CD4-positive, alpha-beta T cell treated with Interleukin-15 for 1 hour (primary cell): ENCODE results near the gene KRT82.
"Not testable (repeated sequence)": the region's sequence is repeated elsewhere in the genome, so short reads cannot be mapped to it uniquely, and the experiment has no call there.

ENCODE experiments used
- DNase-seq: peaks from one replicate; pipeline ENCODE4 v3.0.0-alpha.2; 2020

The KRT82 gene

DNA sequence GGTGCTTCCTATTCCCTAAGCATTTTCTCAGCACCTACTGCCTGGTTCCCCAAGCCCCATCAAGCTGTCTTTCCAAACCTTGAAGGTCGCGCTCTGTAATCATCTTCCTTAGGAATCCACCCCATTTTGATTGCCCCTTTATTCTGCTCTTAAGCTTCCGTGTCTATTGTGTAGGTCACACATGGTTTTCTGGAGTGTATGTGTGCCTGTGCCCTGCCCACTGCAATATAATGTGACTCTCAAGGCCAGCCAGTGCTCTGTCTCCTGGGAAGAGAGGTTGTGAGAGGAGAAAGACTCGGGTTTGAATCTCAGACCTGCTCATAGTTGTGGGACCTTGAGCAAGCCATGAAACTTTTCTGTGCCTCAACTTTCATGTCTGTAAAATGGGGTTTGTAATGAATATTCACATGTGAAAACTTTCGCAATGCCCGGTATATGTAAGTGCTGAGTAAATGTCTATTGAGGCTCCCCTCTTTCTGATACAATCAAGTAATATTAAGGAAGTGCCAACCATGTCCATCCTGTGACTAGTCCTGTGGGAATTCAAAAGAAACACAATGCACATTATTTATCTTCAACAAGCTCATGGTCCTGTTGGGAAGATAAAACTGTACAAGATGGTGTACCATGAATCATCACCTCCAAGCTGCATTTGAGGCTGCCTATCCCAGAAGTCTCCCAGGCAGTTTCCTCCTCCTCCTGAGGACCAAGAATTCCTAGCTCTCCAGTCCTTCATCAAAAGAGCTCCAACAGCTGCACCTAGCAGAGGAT is 28.8 kb upstream of the KRT82 start:
- DNase-seq = no peak

DNA sequence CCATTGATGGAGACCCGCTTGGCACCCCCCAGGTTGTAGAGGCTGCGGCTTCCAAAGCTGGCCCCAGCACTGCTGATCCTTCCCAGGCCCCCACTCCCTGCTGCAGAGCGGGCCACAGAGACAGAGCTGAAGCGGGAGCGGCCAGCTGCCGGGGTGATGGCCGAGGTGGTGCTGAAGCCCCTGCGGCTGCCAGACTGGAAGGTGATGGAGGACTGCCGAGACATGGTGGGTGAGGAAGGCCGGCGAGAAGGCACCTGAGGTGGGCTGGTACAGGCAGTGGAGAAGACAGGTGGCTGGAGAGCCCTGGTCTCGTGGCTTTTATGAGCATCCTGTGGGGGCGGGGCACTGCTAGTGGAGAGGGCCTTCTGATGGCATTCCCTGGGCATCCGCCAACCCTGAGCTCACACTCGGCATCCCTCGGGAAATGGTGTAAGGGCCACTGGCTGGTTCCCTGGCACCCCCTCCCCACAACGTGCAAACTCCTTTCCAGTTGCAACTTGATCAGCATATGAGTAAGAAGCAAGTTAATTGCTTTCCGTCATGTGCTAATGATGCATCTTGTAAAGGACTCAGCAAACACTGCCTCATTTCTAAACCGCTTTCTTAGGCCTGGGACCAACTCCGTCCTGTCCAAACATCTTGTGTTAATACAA is 28.1 kb upstream of the KRT82 start, which contains the start of gene KRT75:
Gene KRT75 (minus strand): TSS at position 291 of the 653 bp plus-strand sequence. CDS start 67 bp downstream, at position 224.
- DNase-seq = no peak

DNA sequence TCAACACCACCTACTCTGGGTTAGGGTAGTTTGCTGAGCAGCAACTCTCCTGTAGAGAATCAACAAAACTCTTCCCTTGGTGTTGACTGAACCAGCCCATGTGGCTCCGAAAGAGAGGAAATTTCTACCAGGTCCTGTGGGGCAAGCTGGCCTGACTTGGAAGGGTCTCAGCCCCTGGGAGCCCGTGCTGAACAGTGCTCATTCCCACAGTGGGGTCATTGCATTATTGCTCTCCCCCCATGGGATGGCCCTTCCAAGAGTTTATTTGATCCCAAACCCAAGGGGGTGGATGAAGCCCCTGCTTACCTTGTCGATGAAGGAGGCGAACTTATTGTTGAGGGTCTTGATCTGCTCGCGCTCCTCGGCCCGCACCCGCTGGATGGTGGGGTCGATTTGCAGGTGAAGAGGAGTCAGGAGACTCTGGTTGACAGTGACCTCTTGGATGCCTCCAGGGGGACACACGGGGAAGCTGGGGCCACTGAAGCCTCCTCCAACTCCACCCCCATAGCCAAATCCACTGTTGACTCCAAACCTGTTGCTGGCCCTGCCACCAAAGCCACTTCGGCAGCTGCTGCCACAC is 27.5 kb upstream of the KRT82 start:
- DNase-seq = no peak

DNA sequence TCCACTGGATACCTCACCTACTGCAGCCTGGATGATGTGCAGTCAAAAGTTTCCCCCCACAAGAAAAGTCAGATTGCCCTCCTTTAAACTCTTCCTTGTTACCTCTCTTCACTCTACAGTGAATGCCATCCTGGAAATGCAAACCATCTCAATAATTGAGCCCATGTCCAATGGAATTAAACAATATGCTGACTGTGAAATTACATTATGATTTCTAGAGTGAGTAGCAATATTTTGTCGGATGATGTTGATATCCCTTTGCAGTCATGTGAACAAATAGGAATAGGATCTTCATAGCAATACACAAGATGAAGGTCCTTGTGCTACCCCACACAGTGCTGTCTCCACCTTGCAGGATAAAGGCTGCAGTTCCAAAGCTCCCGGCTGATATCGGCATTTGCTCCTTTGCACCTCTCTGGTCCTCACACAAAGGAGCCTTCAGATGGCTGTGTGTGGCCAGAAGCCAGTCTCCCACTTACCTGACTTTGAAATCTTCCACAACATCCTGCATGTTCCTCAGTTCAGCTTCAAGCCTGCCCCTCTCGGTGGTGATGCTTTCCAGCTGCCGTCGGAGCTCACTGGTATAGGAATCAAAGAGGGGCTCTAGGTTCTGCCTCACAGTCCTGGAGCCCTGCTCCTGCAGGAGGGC is 26.5 kb upstream of the KRT82 start:
- no peak for DNase-seq

DNA sequence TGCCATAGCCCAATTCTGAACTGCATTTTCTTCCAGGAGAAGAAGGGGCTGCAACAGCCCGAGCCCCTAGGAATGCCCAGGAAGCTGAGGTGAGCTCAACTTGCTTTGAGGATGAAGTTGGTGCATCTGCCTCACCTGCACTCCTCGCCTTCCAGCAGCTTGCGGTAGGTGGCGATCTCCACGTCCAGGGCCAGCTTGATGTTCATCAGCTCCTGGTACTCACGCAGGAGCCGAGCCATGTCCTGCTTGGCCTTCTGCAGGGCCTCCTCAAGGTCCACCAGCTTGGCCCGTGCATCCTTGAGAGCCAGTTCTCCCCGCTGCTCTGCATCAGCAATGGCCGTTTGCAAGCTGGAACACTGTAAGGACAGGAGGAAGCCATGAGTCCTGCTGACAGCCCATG is 22.0 kb upstream of the KRT82 start:
- no peak for DNase-seq

DNA sequence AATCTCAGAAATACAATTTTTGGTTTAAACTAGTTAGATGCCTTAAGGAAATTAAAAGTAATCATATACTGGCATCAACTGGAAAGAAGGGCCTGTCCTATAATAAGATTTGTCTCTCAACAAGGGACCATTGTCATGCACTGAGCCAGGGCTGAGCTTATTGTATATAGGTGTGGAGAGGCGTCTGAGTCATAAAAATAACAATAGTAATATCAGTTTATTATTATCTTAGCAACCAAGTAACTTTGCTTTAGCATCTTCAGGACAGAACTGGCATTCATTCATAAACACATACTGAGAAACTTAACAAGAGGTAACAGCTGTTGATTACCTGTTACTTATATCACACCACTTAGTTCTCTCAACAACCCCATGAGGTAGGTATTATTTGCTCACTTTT is 20.9 kb upstream of the KRT82 start:
- DNase-seq = no peak

DNA sequence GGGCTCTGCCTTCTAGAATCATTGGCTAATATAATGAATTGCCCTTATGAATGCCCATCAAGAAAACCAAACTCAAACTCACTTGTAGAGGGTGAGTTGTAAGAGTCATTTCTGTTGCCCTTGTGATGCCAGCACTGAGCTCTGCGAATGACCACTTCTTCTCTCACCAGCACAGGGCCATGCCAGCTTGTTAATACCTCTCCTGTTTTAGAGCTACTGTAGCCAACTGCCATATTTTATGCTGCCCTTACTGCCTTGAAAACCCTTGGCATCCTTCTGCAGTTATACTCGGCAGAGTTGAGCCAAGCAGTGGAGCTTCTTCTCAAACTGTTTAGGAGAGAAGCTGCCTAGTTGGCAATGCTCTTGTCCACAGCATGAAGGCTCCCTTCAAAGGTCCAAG is 19.9 kb upstream of the KRT82 start:
- no peak for DNase-seq

DNA sequence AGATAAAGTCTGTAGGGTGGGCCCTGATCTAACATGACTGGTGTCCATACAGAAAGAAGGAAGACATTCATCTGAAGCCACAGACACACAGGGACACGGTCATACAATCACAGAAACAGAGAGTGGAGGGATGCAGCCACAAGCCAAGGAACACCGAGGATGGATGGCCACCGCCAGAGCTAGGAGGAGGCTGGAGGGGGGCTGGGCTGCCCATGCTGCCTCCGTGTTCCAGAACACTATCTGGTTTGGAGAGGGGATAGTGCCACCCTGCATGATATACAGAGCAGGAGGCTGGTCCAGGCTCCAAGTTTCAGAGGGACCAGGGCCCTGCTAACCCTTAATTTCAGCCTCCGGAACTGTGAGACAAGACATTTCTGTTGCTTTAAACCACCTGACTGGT is 19.3 kb upstream of the KRT82 start:
- DNase-seq = no peak

DNA sequence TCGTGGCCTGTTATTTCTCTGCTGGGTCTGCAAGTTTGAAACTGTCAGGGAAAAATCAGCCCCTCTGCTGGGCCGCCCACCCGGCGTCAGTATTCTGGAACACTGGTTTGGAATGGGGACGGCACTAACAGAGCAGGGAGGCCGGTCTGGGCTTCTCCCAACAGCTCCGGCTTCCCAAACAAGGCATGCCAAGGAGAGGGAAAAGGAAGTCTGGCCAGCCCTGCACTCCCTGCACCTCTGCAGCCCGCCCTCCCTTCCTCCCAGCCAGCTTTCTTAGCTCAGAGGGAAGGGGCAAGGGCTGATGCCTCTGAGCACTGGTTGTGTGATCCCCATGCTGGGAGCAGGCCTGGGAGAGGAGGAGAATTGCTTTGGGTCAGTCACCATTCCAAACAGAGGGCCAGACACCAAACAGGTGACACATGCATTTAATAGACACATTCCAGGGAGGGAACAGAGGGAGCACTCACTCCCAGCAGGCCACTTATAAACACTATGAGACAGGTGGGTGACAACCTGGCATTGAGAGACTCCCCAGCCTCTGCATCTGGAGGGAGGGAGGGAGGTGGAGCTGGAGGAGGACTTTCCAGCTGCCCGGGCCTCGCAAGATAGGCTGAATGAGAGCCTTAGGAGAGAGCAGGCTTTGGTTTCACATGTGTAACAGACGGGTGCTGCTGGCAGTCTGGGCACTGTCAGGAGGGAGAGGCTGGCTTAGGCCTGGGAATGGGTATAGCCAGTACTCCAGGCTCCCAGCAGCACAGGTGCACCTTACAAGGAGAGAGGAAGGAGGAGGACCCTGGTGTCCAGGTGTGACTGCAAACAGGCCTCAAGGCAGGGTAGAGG is 17.7 kb upstream of the KRT82 start:
- DNase-seq = no peak

DNA sequence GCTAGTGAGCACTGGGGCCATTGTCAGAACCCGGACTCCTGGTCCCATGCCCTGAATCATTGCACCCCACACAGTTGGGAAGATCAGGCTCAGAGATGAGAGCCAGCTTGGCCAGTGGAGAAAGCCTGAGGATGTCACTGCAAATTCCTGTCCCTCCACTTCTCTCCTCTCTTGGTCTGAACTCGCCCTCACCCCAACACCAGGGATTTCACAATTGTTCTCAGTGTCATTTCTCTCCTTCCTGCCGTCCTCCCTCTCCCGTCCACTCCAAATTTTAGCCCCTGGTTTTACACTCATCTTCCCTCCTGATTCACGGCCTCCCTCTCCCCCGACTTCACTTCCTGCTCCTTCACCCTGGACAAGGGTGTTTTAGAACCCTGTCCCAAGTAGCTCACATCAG is 16.9 kb upstream of the KRT82 start:
- no peak for DNase-seq

DNA sequence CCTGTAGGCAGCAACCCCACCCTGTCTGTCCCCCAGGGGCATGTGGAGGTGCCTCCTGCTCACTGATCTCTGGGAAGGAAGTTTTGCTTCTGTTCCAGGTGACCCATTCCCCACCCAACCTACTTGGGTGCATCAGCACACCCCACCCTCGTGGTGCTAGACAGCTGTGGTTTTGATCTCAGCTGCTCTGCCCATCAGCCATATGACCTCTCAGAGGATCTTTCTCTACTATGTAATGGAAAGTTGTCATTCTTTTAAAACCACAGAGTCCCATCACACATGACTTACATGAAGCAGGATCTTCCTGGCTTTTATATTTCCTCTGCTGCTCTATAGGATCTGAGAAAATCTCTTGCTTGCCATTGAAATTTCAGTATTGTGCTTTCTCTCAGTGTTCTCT is 13.5 kb upstream of the KRT82 start:
- no peak for DNase-seq

DNA sequence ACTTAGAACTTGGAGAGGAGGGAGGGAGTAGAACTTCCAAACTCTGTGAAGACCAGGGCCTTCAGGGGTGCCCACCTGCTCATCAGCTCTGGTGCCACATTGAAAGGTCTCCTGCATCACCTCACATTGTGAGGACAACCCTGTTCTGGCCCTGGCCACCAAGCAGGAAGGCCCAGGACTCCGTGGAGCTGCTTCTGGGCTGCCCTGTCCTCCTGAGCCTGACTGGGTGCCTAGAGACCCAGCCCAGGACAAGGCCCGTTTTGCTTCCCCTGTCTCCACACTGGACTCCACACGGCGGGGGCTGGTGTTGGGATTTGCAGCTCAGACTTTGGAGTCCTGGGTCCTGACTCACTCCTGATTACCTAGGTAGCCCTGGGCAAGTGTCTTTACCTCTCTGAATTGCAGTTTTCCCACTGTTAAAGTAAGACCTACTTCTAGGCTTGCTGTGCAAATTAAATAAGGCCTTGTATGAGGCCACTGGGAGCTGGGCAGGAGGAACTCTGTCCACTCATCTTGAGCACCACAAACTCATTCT is 12.5 kb upstream of the KRT82 start:
- no peak for DNase-seq

DNA sequence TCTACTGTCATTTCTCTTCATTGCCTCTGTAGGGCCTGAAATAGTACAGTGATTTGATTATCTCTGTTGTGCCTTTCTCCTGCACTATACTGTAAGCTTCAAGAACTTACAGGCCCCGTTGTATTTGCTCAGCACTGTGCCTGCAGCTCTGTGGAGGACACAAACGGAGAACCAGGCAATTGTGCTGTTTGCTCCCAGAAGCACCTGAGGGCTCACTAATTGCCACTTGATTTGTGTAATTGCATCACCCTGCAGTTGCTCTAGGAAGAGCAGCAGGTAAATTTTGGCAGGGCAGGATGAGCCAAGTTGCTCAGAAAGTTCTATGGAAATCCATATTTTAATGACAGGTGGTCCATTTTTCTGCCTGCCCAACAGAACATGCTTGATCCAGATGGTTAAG is 11.6 kb upstream of the KRT82 start:
- DNase-seq = no peak

DNA sequence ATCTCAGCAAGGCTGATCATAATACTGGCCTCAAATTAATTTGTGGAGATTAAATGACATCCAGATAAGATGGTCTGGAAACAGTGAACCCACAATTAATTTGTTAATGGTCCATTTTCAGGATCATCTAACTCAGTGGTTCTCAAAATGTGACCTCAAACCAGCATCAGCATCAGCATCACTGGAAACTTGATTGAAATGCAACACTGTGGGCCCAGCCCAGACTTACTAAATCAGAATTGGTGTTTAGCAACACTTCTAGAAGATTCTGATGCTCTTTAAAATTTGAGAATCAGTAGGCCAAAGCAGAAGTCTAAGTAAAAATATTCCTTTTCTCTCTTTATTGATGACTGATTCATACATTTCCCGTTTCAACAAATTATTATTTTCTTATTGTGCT is 10.7 kb upstream of the KRT82 start:
- no peak for DNase-seq

DNA sequence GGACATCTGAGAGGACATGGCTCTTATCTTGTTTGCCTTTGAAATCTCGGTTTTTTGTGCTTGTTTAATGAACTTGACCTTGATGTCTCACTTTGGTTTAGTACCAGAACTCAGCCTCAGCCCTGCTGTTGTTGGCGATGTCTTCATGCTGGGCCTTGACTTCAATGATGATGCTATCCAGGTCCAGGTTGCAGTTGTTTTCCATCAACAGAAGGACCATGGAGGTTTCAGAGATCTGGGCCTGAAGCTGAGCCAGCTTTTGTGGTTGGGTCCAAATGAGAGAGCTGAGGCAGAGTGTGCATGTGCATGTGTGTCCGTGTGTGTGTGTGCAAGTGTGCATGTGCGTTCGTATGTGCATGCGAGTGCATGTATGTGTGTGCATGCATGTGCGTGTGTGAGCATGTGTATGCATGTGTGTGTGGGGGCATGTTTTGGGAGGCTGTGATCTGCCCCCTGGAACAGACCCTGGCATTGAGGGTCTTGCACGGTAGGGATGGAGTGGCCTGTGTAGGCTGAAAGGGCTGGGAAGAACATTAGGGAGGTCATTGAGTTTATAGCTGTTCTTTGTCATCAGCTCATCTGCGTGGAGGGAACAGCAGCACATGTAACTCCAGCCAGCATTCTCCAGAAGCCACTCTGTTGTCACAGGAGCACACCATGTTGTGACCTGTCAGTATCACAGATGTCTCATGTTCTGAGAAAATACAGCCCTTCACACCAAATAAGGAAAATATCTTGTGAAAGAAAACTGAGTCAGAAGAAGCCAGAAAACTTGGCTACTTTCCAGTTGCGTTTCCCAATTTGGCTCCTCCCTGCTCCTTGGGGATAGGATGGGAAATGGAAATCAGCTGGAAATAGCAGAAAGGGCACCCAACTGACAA is 10.0 kb upstream of the KRT82 start:
- no peak for DNase-seq

DNA sequence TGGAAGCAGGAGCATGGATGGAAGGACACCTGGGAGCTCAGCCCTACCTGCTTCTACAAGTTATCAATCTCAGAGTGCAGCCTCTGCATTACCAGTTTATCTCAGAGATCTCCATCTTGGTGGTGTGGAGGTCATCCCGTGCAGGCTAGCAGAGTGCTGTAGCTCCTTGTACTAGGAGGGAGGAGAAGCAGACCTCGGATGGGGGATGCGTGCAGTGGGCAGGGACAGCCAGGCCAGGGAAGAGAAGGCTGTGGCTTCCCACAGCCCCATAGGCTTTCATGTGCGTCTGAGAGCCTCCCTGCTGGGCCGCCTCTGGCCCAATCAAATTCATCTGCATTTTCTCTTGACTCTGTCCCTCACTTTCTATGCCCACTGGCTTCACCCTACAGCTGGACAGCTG is 8.8 kb upstream of the KRT82 start:
- no peak for DNase-seq

DNA sequence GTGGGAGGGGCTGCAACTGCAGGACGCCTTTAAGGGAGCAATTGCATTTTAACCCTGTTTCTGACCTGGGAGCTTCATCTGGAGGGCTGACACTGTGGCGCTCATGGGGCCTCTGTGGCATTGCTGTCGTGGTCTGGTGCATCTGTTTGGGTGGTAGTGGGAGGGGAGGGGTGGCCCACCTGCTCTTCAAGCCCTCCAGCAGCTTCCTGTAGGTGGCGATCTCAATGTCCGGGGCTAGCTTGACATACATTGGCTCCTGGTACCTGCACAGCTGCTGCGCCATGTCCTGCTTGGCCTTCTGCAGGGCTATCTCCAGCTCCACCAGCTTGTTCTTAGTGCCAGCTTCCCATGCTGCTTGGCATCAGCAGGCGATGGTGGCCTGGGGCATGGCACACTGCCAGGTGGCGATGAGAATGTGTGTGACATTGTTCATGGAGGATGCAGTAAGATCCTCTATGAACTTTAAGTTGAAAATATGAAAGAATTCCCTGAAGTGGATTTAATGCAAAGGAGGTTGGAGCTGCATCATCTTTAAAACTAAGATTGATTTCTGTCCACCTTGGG is 7.7 kb upstream of the KRT82 start:
- DNase-seq = no peak

DNA sequence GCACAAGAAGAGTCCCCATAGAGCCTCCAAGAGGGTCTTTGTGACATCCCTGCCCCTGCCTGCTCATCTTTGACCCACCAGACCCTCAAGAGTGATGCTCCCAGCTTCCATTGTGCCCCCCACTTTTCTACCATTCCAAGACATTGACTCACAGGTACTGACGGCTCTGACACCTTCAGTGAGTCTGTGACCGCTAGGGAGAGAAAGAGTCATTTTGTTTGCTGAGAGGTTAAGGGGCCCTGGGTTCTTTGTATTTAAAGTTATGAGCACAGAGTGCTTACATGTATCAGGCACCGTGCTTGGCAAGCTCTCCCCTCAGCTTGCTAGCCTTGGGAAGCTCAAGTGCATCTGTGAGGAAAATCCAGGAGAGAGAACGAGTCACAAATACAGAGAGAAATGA is 7.1 kb upstream of the KRT82 start:
- no peak for DNase-seq

DNA sequence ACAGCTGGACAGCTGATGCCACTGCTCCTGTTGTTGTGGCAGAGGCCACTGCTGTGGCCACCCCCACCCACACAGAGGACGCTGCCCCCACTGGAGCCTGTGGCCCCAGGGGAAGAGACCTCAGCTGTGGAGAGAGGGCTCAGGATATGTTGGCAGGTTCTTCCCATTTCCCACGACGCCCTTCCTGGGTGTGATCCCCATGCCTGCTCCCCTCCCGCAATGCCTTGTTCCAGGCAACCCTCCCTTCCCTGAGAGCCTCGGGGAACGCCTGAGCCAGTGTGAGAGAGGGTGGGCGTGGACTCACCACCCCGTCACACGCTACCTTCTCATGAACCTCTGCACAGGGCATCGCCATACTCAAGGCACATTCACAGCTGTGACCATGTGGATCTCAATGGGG is 5.7 kb upstream of the KRT82 start:
- DNase-seq = no peak

DNA sequence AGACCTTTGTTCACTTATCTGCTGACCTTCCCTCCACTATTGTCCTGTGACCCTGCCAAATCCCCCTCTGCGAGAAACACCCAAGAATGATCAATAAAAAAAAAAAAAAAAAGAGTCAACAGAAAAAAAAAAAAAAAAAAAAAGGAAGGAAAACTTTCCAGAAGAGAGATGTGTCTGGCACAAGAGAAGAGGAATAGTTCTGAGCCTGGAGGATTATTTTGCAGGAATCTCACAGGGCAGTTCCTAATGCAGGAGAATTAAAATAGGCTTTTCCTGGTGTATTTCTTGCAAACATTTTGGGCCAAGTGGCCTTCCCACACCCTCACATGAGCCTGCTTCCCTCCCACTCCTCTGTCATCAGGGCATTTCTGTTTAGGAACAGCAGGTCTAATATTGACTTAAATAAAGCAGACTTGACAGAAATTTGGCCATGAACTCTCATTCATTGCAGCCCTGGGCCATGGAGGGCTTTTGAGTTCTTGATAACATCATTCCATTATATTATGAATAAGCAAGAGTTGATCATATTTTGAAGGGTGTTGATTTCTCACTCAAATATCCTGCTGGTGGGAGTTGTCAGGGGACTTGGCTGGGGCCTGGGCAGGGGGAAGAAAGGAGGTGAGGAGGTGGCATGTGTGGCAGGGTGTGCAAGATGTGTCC is 4.6 kb upstream of the KRT82 start:
- DNase-seq = not testable (repeated sequence)

DNA sequence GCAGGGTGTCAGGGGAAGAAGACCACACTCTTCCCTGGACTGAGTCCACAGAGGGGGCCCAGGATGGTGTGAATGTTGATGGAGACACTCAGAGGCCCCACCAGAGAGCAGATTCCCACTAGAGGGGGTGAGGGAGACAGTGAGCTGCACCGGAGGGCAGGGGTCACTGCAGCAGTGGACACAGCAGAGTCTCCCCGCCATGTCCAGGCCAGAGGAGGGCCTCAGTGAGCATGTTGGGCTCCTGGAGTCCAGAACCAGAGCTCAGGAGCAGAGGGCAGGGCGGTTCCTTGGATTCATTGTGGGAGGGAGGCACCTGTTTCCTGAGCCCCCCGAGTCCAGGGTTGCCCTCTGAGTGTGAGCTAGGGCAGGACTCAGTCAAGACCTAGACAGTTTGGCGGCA is 1.8 kb upstream of the KRT82 start:
- DNase-seq = no peak
